ENCODE measurements around the gene HNRNPH1.

Gene HNRNPH1

DNA sequence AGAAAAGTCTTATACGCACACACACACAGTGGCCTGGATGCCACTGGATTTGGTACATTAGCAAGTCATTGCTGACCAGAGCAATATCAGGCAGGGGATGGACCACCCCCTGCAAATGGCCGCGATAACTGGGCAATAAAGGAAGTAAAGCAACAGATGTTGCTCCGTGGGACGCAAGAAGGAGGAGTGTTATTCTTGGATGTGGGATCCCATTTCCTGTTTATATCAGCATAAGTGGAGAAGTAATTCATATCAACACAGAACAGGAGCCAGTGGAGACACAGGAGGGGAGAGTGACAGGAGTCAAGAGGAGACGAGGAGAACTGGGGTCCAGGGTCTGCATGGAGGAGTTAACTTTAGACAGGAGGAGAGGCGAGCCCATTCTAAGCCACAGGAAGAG lies 54.8 kb downstream of the HNRNPH1 start:
- no peak overlapping the region for H3K27ac ChIP-seq
- TF ChIP-seq, protein P1, sequence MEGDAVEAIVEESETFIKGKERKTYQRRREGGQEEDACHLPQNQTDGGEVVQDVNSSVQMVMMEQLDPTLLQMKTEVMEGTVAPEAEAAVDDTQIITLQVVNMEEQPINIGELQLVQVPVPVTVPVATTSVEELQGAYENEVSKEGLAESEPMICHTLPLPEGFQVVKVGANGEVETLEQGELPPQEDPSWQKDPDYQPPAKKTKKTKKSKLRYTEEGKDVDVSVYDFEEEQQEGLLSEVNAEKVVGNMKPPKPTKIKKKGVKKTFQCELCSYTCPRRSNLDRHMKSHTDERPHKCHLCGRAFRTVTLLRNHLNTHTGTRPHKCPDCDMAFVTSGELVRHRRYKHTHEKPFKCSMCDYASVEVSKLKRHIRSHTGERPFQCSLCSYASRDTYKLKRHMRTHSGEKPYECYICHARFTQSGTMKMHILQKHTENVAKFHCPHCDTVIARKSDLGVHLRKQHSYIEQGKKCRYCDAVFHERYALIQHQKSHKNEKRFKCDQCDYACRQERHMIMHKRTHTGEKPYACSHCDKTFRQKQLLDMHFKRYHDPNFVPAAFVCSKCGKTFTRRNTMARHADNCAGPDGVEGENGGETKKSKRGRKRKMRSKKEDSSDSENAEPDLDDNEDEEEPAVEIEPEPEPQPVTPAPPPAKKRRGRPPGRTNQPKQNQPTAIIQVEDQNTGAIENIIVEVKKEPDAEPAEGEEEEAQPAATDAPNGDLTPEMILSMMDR (conservative IDR thresholded peaks at IDR 0.05; ENCODE audit: low read depth, low read length): no peak
- H3K27me3 ChIP-seq (ENCODE audit: insufficient read depth, low read depth): no peaks in the 10 kb centered on the region
- no peak overlapping the region for H2AFZ ChIP-seq (ENCODE audit: low read depth)
- no peak overlapping the region for H3K4me2 ChIP-seq
- H3K4me1 ChIP-seq (ENCODE audit: low read depth, poor library complexity, severe bottlenecking): no peaks in the 10 kb centered on the region
- H3K79me2 ChIP-seq (ENCODE audit: insufficient read depth, low read depth): no peaks in the 10 kb centered on the region
- no peak overlapping the region for H3K9ac ChIP-seq
- no peaks in the 10 kb centered on the region for H4K20me1 ChIP-seq (ENCODE audit: insufficient read depth)
- H3K36me3 ChIP-seq (ENCODE audit: insufficient read depth): no peaks in the 10 kb centered on the region
- no peak overlapping the region for H3K4me3 ChIP-seq (IDR thresholded peaks at IDR 0.05; ENCODE audit: insufficient read depth, low read depth, low read length)

DNA sequence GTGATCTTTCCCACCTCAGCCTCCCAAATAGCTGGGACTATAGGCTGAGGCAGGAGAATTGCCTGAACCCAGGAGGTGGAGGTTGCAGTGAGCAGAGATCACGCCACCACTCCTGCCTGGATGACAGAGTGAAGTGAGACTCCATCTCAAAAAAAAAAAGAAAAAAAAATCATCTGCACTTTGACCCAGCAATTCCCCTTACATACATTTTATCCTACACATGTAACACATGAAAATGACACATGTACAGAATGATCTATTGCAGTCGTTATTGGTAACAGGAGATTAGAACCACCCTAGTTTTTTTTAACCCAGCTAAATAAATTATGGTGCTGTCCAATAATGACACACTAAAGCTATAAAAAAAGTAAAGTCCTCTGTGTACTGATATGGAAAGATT lies 58.9 kb downstream of the HNRNPH1 start:
- Histone ChIP-seq H2AFZ (ENCODE audit: low read depth) (no peak overlapping the region), H3K27me3 (ENCODE audit: insufficient read depth, low read depth) (no peaks in the 10 kb centered on the region), H3K4me1 (ENCODE audit: low read depth, poor library complexity, severe bottlenecking) (no peaks in the 10 kb centered on the region), H3K79me2 (ENCODE audit: insufficient read depth, low read depth) (no peaks in the 10 kb centered on the region), H3K4me3 (IDR thresholded peaks at IDR 0.05; ENCODE audit: insufficient read depth, low read depth, low read length) (no peak overlapping the region), H3K27ac (no peak overlapping the region), H3K4me2 (no peak overlapping the region), H4K20me1 (ENCODE audit: insufficient read depth) (no peaks in the 10 kb centered on the region), H3K9ac (no peak overlapping the region), H3K36me3 (ENCODE audit: insufficient read depth) (no peaks in the 10 kb centered on the region)
- TF ChIP-seq, protein P1 (conservative IDR thresholded peaks at IDR 0.05; ENCODE audit: low read depth, low read length): no peak
